OCI-M2 (cell line): ENCODE data around the gene NSRP1.
"Not testable (repeated sequence)": the region's sequence is repeated elsewhere in the genome, so short reads cannot be mapped to it uniquely, and the experiment has no call there.

Source experiments
- DNase-seq: peaks from one replicate; lab custom pipeline; 2025; ENCODE audit not compliant: unreplicated experiment; lab: John Stamatoyannopoulos, UW

The NSRP1 gene

DNA sequence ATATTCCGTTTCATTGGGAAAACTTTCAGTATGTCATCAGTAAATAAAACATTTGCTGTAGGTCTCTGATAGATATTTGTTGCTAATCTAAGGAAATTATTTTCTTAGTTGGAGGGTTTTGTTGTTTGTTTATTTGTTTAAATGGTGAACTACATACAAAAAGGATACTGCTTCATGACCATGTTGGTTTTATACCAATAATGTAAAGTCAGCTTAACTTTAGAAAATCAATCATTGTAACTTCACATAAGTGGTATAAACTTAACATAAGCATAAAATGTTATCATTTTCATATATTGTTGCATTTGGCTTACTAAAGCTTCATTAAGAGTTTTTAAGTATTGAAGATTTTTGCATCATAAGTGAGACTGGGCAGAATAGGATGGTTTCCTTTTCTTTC, 57.9 kb downstream of the NSRP1 start:
- no peak for DNase-seq

DNA sequence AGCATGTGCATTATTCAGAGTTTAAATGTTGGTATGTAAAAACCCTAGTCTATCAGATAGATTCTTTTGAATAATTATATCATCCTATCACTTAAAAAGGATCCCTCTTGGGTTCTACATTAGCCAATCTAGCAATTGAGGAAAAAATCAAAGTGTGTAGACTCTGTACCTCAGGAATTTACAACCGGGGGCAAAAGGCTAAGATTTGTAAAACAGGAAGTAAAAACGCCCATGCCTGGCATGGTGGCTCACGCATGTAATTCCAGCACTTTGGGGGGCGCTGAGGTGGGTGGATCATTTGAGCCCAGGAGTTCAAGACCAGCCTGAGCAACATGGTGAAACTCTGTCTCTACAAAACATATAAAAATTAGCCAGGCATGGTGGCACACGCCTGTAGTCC, 60.2 kb downstream of the NSRP1 start:
- DNase-seq = no peak

DNA sequence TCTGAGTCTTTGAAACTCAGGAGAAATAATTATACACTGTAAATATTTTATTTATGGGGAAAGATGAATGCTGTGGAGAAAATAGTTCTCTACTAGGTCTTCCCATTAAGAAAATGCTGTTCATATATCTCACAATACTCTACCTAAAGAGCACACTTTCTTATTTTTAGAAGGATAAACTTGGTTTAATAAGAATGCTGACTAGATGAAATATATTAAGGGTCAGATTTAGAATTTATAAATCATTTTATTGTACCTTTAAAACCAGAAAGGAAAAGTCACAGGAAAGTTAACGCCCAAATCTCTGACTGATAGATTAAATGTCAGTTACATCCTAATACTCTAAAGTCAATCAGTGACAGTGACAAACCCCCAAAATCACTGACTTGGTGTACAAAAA, 70.1 kb downstream of the NSRP1 start:
- no peak for DNase-seq

DNA sequence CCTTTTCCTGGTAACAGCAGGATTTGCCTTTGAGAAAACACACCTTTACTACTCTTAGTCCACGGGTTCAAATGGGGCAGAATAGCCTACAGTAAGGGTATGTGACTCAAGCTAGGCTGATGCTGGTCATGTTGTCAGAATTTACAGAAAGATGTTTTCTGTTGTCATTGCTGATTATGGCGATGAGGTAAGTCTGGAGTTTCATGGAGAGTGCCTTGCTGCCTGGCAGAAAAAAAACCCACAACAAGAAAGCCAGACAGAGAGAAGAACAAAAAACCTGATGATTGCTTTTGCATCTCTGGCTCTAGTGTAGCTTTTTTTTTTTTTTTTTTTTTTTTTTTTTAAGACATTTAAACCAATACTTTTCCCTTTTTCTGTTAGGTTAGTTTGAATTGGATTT, 71.0 kb downstream of the NSRP1 start:
- no peak for DNase-seq

DNA sequence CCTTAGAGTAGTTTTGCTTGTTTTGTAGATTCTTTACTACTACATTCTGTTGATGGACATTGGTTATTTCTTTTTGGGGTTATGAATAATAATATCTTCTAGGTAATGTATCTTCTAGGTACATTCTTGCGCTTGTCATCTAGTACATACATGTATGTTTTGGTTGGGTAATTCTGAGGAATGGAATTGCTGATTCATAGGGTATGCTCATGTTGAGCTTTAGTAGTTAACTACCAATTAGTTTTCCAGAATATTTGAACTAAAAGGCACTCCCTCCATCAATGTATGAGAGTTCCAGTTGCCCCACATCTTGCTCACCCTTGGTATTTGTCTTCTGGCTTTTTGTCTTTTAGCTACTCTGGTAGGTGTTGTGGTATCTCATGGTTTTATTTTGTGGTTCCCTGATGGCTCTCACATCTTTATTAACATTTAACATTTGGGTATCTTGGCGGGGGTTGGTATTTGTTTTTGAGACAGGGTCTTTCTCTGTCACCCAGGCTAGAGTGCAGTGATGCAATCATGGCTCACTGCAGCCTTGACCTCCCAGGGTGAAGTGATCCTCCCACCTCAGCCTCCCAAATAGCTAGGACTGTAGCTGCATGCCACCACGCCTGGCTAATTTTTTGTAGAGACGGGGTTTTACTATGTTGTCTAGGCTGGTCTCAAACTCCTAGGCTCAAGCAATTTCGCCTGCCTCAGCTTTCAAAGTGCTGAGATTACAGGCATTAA, 71.8 kb downstream of the NSRP1 start:
- DNase-seq = no peak

DNA sequence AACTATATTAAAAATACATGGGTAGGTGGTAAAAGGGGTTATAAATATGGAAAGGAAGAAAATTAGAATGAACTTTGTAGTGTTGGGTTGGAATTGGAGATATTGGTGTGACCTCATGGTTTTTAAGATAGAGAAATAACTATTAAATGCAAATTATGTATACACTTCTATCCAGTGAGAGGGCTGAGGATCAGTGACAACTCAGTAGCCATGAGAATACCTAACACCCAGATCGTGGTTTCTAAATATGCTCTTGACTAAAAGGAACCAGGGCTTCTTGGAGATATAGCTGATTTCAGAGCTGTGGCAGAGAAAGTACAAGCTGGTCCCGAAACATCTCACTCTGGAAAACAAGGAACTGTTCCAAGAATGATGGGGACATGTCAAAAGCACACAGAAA, 74.5 kb downstream of the NSRP1 start:
- no peak for DNase-seq

DNA sequence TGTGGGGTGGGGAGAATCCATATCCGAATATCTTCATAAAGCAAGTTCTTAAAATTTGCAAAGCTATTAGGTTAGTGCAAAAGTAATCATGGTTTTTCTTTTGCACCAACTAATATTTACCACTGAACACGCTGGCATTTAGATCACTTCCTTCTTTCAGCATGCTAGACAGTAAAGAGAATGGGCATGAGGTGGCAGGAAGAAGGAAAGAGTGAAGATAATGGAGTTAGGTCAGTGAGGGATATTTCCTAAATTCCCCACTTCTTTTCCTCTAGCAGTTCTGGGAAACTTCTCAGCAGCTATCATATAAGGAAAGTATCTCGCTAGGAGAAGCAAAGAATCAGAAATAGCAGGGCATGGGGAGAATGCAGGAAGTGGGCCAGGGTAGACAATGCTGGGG, 79.9 kb downstream of the NSRP1 start:
- DNase-seq = no peak

DNA sequence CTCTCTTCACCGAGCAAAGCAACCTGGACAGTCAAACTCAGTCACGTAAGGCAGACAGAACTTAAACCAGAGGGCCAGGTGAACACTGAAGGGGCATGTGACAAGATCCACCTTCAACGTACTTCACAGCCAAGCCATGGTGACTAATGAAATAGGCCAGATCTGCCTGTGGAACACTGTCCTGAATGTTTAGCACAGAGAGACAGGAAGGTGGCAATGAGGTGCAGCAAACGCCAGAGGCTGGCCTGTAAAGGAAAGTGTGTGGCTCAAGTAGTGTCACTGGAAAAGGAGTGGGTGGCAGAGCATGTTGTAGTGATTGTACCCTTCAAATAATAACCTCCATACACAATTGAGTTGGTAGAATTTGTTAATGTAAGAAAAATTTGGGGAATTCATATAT, 80.8 kb downstream of the NSRP1 start:
- no peak for DNase-seq

DNA sequence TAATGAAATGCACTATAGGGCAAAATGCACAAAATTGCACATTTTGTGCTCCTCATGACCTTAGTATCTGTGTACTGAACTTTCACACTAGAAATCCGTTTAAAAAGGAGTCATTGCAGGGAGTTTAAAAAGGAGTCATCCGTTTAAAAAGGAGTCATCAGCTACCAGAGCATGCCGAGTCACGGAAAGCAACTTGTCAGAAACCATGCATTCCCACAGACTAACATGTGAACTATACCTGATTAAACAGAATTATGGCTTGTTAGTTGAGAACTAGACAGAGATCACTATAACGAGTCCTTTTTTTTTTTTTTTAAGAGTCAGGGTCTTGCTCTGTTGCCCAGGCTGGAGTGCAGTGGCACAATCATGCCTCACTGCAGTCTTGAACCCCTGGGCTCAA, 83.0 kb downstream of the NSRP1 start:
- DNase-seq = no peak

DNA sequence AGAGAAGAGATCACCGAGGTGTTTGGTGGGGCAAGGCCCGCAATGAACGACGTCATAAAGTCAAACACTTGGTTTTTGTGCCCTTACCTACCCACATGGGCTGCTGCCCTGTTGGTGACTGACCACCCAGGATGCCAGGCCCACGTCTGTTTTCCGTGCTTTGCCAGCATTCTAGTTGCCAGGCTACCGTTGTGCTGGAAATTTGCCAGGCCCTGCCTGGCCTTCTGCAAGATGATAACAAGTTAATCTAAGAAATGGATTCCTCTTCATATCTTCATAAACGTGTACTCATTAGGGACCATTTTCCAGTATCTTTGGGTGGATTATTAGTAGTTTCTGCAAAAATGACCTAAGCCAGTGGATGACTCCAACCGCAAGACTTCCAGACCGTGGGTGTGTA, 83.5 kb downstream of the NSRP1 start:
- no peak for DNase-seq

DNA sequence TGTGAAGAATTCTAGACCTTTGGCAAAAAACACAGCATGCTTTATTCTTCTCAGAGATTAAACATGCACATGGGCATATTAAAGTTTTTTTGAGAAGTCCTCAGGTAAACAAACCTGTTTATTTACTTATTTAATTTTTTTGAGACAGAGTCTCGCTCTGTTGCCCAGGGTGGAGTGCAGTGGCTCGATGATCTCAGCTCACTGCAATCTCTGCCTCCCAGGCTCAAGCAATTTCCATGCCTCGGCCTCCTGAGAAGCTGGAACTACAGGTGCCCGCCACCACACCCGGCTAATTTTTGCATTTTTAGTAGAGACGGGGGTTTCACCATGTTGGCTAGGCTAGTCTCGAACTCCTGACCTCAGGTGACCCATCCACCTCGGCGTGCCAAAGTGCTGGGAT, 84.0 kb downstream of the NSRP1 start:
- DNase-seq = not testable (repeated sequence)

DNA sequence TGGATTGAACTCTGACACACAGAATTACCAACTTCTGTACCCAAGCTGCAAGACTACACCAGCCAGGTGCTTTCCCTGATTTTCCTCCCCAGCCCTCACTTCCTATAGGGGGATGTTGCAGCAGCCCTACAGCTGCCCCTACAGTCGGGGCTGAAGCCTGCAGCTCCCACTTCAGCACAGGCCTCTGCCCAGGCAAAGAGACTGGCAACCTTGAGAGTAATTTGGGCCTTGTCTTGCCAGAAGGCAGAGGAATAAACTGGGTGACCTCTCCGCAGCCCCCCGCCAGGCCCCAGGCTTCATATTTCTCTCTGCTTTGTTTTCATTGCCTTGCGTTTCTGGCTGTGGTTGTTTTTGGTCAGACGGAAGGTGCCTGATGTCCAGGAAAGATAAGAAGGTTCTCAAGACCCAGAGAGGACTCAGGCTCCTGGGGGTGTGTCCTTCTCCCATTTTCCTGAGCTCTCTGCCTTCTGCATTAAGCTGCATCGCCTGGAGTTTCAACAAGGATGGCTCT, 86.9 kb downstream of the NSRP1 start:
- DNase-seq = no peak

DNA sequence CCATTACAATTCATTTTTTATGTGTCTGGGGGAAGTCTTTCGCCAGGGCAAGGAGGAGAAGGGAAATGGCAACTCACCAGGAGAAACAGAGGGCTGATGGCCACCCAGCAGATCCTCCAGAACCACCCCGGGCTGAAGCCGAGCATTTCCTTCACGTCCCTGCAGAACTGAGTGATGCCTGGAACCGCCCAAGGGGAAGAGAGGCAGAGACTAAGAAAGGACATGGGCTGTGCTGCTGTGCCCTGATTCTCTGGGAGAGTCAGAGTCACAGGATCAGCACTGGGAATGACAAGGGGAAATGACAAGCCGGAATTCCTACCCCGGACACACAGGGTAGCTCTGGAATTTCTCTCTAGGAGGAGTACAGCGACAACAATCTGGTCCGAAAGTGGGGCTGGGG, 91.0 kb downstream of the NSRP1 start:
- DNase-seq = no peak

DNA sequence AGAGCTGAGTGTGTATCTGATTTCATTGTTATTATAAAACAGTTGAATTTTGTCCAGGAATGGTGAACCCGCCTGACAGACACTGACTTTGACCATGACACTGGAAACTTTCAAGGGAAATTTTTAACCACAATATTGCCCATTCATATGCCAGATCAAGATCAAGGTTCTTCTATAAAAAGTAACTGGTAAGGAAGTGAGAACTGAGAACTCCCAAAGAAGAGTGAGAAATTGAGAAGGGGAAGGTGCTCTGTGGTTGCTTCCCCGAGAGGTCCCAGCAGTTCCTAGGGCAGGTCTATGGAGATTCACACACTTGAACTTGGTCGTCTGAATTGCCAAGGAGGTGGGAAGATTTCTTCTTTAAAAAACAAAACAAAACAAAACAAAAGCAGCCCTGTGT, 91.6 kb downstream of the NSRP1 start:
- no peak for DNase-seq

DNA sequence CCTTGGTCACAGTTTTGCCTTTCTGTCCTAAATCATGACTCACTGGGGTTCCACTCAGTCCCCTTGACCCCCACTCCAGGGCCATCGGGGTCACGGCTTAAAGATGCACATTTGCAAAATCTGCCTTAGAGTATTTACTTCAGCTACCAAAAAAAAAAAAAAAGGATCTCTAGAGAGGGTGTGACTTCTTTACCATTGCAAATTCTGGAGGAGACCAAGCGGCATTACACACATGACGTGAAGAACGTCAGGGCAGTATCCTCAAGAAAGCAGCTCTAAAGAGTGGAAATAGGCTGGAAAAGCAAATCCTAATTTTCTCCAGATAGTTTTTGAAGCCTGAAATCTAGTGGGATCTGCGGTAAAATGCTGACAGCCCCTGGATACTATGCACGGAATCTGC, 93.3 kb downstream of the NSRP1 start:
- DNase-seq = no peak

DNA sequence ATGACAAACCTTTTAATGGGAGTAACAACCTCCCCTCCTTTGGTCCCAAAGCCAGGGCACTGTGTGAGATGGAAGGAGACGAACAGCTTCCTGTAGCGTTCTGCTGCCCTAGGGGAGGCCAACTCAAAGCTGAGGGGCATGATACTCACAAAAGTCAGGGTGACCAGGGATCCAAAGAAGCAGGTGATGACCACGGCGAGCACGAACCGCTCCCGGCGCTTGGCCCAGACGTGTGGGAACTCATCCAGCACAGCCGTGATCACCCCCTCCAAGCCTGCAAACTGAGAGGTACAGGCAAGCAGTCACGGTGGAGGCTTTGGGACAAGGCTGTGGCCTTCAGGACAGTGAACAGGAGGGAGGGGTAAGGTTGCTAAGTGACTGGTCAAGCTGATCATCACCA, 93.8 kb downstream of the NSRP1 start:
- DNase-seq = no peak

DNA sequence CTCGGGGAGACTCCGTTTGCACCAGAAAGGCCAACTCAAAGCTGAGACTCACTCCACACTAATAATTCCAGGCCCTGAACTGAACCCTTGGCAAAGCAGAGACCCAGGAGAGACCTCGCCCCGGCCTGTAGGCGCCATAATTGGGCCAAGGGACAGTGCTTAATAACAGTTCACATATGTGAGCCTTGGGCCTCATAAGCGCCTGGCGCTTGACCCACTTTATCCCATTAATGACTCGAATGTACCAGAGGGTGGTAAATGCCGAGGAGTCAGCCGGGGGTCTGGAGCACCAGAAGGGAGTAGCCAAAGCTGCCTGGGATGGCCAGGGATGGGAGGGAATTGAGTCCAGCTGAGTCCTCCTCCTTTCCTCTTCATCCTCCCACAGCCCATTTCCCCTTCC, 94.3 kb downstream of the NSRP1 start:
- no peak for DNase-seq

DNA sequence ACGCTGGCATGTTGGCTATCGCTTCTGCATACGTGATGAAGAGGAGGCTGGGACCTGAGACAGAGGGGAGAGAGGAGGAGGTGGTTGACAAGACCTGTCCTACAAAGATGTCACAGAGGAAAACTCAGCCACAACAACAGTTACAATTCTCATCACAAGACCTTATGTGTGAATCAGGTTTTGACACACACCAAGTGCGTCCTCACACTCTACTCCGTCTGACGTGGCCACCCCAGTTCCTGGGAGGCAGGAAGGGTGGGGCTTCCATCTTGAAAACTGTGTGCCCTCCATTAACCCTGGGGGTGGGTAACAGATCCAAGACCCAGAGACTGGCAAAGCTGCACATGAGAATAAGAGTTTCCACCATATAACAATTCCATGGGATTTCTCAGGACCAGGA, 94.8 kb downstream of the NSRP1 start:
- no peak for DNase-seq

DNA sequence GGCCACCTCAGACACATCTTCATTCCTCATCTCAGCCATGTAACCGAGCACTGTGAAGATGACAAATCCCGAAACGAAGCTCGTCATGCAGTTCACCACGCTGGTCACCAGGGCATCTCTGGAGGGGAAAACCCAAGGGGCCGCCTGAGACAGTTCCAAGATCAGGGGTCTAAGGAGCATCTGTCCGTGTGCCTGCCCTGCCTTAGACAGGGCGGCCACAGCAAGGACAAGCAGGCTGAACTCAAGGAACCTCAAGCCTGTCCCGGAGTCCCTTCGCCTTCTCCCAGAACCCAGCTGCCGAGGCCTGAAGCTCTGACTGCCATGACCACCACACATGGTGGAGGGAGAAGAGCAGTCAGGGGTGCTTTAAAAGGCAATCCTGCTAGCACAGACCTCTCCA, 96.1 kb downstream of the NSRP1 start:
- DNase-seq = no peak

DNA sequence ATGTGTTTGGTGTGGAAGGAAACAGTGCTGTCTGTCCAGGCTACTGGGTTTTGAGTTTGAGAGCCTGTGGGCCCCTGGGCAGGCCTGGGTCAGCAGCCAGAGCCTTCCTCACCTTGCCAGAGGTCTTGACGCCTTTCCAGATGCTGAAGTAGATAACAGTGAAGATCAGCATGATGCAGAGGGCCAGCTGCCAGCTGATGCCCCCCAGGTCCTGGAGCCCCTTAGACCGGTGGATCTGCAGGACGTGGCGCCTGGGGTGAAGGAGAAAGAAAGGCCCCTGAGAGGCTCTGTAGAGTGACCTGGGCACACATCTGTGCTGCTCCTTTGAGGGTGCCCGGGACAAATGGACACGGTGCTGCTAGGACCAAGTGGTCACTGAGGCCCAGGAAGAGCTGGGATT, 100.4 kb downstream of the NSRP1 start:
- DNase-seq = no peak

DNA sequence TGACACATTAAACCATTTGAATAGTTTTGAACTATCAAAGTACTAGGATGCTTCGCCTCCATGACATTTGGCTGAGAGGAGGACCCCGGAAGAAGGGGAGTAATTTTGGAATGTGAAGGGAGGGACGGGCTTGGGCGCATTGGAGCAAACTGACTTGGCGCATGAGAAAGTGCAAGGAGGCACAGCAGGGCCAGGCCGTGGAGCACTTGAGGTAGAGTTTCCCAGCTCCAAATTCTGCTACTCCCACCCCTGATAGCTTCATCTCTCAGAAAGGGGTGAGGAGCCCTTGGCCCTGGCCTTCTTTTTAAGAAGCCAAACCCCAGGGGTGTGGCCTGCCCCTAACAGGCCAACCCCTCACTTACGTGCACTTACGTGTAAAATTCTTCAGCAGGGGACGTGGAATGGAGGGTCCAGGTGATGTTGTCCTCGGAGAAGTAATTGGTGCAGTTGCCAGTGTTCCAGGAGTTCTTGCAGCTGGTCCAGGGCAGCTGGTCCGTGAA, 101.2 kb downstream of the NSRP1 start:
- DNase-seq = no peak

DNA sequence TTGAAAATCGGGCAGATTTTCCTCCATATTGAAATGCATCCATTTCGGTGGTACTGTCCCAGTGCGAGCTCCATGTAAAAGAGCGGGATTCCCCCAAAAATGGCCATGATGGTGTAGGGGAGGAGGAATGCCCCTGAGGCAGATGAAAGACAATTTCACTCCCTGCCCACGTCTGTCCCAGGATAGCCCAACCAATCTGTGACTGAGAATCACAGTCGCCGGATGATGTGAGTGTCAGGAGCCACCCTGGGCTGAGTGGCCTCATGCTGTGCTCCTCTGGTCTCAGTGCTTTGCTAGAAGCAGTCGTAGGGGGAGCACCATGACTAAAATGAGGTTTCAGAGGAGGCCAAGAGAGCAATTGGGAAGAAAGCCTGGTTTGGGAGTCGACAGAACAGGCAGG, 102.2 kb downstream of the NSRP1 start:
- DNase-seq = no peak

DNA sequence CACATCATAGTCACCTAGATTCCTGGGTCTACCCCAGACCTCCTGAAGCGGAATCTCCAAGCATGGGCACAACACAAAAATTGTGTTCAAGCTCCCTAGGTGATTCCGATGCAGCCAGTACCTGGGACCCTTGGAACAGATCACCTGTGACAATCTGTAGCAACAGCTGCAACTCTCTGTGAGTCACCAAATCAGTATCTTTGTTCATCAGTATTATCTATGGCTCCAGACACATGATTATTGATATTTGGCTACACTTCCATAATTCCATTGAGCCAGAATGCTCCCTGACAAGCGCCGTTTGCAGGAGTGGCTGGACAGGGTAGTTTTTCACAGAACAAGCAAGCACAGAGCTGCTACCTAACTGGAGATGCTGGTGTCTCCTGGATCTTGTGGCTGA, 102.7 kb downstream of the NSRP1 start:
- DNase-seq = no peak
